ENCODE data around the gene GANC.

- TF ChIP-seq POLR2A (IDR thresholded peaks at IDR 0.05; ENCODE audit: low read length) (no peak), CTCF (IDR thresholded peaks at IDR 0.05) (no peak), E2F6 (IDR thresholded peaks at IDR 0.05; ENCODE audit: borderline replicate concordance, low read depth) (no peak), HES2 (IDR thresholded peaks at IDR 0.05) (no peak)
These were observed 113.1 kb downstream of the GANC start for GRCh38 chr15:42385980-42386700.

All from A549 (cell line).